Measurements from ENCODE around the gene PPP1R12B. TPM values are rescaled to one million over a fixed set of nuclear protein-coding genes. Genes with fewer than 3 reads are reported as not detected.
"Not testable (repeated sequence)": the region's sequence is repeated elsewhere in the genome, so short reads cannot be mapped to it uniquely, and the experiment has no call there.

Gene PPP1R12B
- total RNA-seq, 2 experiments from 2014 or later = 19.1 to 23.5 TPM

DNA sequence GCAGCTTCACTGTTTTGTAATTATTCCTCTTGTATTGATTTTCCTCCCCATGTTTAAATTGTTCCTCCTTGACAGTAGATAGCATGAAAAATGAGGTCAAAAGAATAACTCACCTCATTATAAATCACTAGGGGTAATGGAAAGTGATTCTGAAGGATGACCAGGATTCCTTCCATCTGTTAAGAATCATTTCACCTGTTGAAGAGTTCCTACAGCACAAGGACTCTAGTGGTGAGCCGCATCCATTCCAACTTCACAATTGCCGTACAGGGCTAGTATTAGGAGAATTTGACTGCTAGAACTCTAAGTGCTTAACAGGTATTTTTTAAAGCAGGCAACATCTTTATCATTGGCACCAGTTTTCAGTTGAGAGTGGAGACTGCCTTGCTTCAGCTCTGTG, 13.7 kb downstream of the PPP1R12B start:
- H3K4me3 ChIP-seq (ENCODE audit: low read depth, low read length, poor library complexity, severe bottlenecking) = no peak overlapping the region
- POLR2A ChIA-PET = interaction anchor here (0.7 to 0.8 kb wide), 2 partner anchors 230 to 426 kb away, joined by 3 to 4 read pairs; no protein-coding TSS in a partner anchor
- no peaks in the 10 kb centered on the region for H4K20me1 ChIP-seq (ENCODE audit: insufficient read depth, low read length)
- no TSS peak for BruUV-seq (replicated peaks)
- no peaks in the 10 kb centered on the region for H3K36me3 ChIP-seq (ENCODE audit: insufficient read depth, low read length)
- DNase-seq (ENCODE audit: low spot score) = no peak
- peaks cover 4% of the 10 kb centered on the region; the same call in 1 of the 2 replicates for H3K79me2 ChIP-seq (ENCODE audit: insufficient read depth, low read depth, low read length)
- no peak overlapping the region for H2AFZ ChIP-seq (ENCODE audit: low read length)
- intact Hi-C loops (cut with micrococcal nuclease; ENCODE audit: unreplicated experiment) = no loop called here
- H3K9me3 ChIP-seq (ENCODE audit: low read length) = no peaks in the 10 kb centered on the region
- no peak overlapping the region for H3K27ac ChIP-seq (ENCODE audit: low read depth, low read length, poor library complexity, severe bottlenecking)
- H3K4me2 ChIP-seq (ENCODE audit: low read length) = no peak overlapping the region
- no peaks in the 10 kb centered on the region for H3K4me1 ChIP-seq (ENCODE audit: insufficient read depth, low read length, poor library complexity, severe bottlenecking)
- CTCF ChIA-PET (ENCODE audit: unreplicated experiment) = no interaction called here
- H3K9me2 ChIP-seq (ENCODE audit: insufficient read depth, low read length) = no peaks in the 10 kb centered on the region
- TF ChIP-seq EZH2phosphoT487 (IDR thresholded peaks at IDR 0.05; ENCODE audit: borderline replicate concordance, low read depth, low read length) (no peak), CTCF (conservative IDR thresholded peaks at IDR 0.05; ENCODE audit: low read length) (no peak)

GRCh38 chr1:202365092-202365815, 16.8 kb downstream of the PPP1R12B start:
- Histone ChIP-seq H2AFZ (ENCODE audit: low read length) (no peak overlapping the region), H3K36me3 (ENCODE audit: insufficient read depth, low read length) (no peaks in the 10 kb centered on the region), H4K20me1 (ENCODE audit: insufficient read depth, low read length) (no peaks in the 10 kb centered on the region), H3K27ac (ENCODE audit: low read depth, low read length, poor library complexity, severe bottlenecking) (no peak overlapping the region), H3K4me2 (ENCODE audit: low read length) (no peak overlapping the region), H3K4me3 (ENCODE audit: low read depth, low read length, poor library complexity, severe bottlenecking) (no peak overlapping the region), H3K9me2 (ENCODE audit: insufficient read depth, low read length) (no peaks in the 10 kb centered on the region), H3K4me1 (ENCODE audit: insufficient read depth, low read length, poor library complexity, severe bottlenecking) (no peaks in the 10 kb centered on the region), H3K79me2 (ENCODE audit: insufficient read depth, low read depth, low read length) (peaks cover 4% of the 10 kb centered on the region; the same call in 1 of the 2 replicates), H3K9me3 (ENCODE audit: low read length) (no peaks in the 10 kb centered on the region)
- intact Hi-C loops (cut with micrococcal nuclease; ENCODE audit: unreplicated experiment) = no loop called here
- BruUV-seq (replicated peaks) = no TSS peak
- ChIA-PET CTCF (ENCODE audit: unreplicated experiment) (no interaction called here), POLR2A (no interaction called here)
- TF ChIP-seq EZH2phosphoT487 (IDR thresholded peaks at IDR 0.05; ENCODE audit: borderline replicate concordance, low read depth, low read length) (no peak), CTCF (conservative IDR thresholded peaks at IDR 0.05; ENCODE audit: low read length) (no peak)
- no peak for DNase-seq (ENCODE audit: low spot score)

- Histone ChIP-seq H3K79me2 (ENCODE audit: insufficient read depth, low read depth, low read length) (peaks cover 1% of the 10 kb centered on the region; the same call in 1 of the 2 replicates), H3K36me3 (ENCODE audit: insufficient read depth, low read length) (no peaks in the 10 kb centered on the region), H2AFZ (ENCODE audit: low read length) (no peak overlapping the region), H3K4me2 (ENCODE audit: low read length) (no peak overlapping the region), H3K4me1 (ENCODE audit: insufficient read depth, low read length, poor library complexity, severe bottlenecking) (no peaks in the 10 kb centered on the region), H3K9me3 (ENCODE audit: low read length) (no peaks in the 10 kb centered on the region), H3K4me3 (ENCODE audit: low read depth, low read length, poor library complexity, severe bottlenecking) (no peak overlapping the region), H3K9me2 (ENCODE audit: insufficient read depth, low read length) (no peaks in the 10 kb centered on the region), H4K20me1 (ENCODE audit: insufficient read depth, low read length) (no peaks in the 10 kb centered on the region), H3K27ac (ENCODE audit: low read depth, low read length, poor library complexity, severe bottlenecking) (no peak overlapping the region)
- no peak for DNase-seq (ENCODE audit: low spot score)
- TF ChIP-seq CTCF (conservative IDR thresholded peaks at IDR 0.05; ENCODE audit: low read length) (no peak), EZH2phosphoT487 (IDR thresholded peaks at IDR 0.05; ENCODE audit: borderline replicate concordance, low read depth, low read length) (no peak)
- BruUV-seq (replicated peaks) = no TSS peak
- ChIA-PET CTCF (ENCODE audit: unreplicated experiment) (no interaction called here), POLR2A (interaction anchor here (0.9 to 1.0 kb wide), 2 partner anchors 14 to 17 kb away, joined by 3 to 6 read pairs; no protein-coding TSS in a partner anchor)
- intact Hi-C loops (cut with micrococcal nuclease; ENCODE audit: unreplicated experiment) = no loop called here
Measured at GRCh38 chr1:202367271-202367670, 18.8 kb downstream of the PPP1R12B start.

GRCh38 chr1:202370906-202371305, 22.4 kb downstream of the PPP1R12B start:
- H3K36me3 ChIP-seq (ENCODE audit: insufficient read depth, low read length); H4K20me1 ChIP-seq (ENCODE audit: insufficient read depth, low read length); CTCF ChIA-PET (ENCODE audit: unreplicated experiment); H3K79me2 ChIP-seq (ENCODE audit: insufficient read depth, low read depth, low read length); H3K9me2 ChIP-seq (ENCODE audit: insufficient read depth, low read length); H3K4me2 ChIP-seq (ENCODE audit: low read length); H3K4me3 ChIP-seq (ENCODE audit: low read depth, low read length, poor library complexity, severe bottlenecking); H3K4me1 ChIP-seq (ENCODE audit: insufficient read depth, low read length, poor library complexity, severe bottlenecking); BruUV-seq (replicated peaks); DNase-seq (ENCODE audit: low spot score); H3K27ac ChIP-seq (ENCODE audit: low read depth, low read length, poor library complexity, severe bottlenecking); H2AFZ ChIP-seq (ENCODE audit: low read length); H3K9me3 ChIP-seq (ENCODE audit: low read length); intact Hi-C loops (cut with micrococcal nuclease; ENCODE audit: unreplicated experiment): not testable (repeated sequence)
- POLR2A ChIA-PET = interaction anchor here (0.7 kb wide), 2 partner anchors 322 to 1809 kb away, joined by 6 to 8 read pairs; no protein-coding TSS in a partner anchor

Measured in OCI-LY7 (cell line).